Activated CD4-positive, alpha-beta T cell treated with anti-CD3 and anti-CD28 coated beads, Interleukin-2, amount 10 ng/mL, durations not matched to agents 7 days and 5 days (primary cell): ENCODE measurements around the gene SLC2A5. TPM values are rescaled to one million over a fixed set of nuclear protein-coding genes. Genes with fewer than 3 reads are reported as not detected.

ENCODE experiments used
- CTCF ChIA-PET: fragments of 350-600 bp; sonication (Branson Sonifier 250); formaldehyde crosslinking; loops from one replicate; lab custom pipeline; 2021; ENCODE audit warnings: antibody characterized with exemption; lab: Charles Lee
- POLR2A ChIA-PET: fragments of 350-600 bp; sonication (Branson Sonifier 250); formaldehyde crosslinking; loops from one replicate; lab custom pipeline; 2021; ENCODE audit warnings: antibody characterized with exemption; lab: Charles Lee
- DNase-seq: peaks from one replicate; pipeline ENCODE4 v3.0.0-alpha.2; 2020
- H3K27ac Mint-ChIP-seq: one replicate; pipeline ENCODE4 v1.8.0; 2021; ENCODE audit warnings: mild to moderate bottlenecking, moderate library complexity, mixed read lengths
- H3K27me3 Mint-ChIP-seq: one replicate; pipeline ENCODE4 v1.8.0; 2021; ENCODE audit warnings: mixed read lengths
- H3K36me3 Mint-ChIP-seq: one replicate; pipeline ENCODE4 v1.8.0; 2021; ENCODE audit warnings: low read depth, mixed read lengths
- H3K4me1 Mint-ChIP-seq: one replicate; pipeline ENCODE4 v1.8.0; 2021; ENCODE audit warnings: mixed read lengths
- H3K4me3 Mint-ChIP-seq: one replicate; pipeline ENCODE4 v1.8.0; 2021; ENCODE audit warnings: mild to moderate bottlenecking, moderate library complexity, mixed read lengths
- H3K9me3 Mint-ChIP-seq: one replicate; pipeline ENCODE4 v1.8.0; 2021; ENCODE audit warnings: mixed read lengths
- total RNA-seq, 2 experiments: library from RNA; stranded (reverse); gene quantifications; one replicate each; pipeline ENCODE4 v1.2.3, GENCODE V29; 2021

SLC2A5 gene
- total RNA-seq, 2 experiments from 2014 or later, result not detected

DNA sequence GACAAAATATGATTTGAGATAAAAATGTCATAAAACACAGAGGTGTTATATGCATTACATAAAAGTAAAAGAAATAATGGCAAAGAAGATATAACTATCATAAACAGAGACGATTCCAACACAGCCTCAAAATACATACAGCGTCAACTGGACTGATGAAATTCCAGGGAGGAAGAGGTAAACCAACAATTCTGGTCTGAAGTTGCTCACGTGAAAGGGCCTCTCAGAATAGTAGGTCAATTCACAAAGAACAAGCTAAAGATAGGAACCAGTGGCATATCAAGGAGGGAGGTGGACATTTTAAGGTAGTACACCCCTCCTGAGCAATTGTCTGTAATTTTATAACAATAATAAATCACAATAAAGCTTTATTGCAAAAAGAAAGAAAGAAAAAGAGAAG is 18.6 kb downstream of the SLC2A5 start:
- Mint-ChIP-seq H3K4me3 (no peak overlapping the region), H3K27me3 (peaks cover 26% of the 10 kb centered on the region), H3K4me1 (no peaks in the 10 kb centered on the region), H3K36me3 (no peaks in the 10 kb centered on the region), H3K9me3 (no peaks in the 10 kb centered on the region), H3K27ac (no peak overlapping the region)
- no peak for DNase-seq
- ChIA-PET CTCF (interaction anchor here (0.6 kb wide), 1 partner anchor 141 kb away, joined by 3 read pairs; no protein-coding TSS in a partner anchor), POLR2A (no interaction called here)

DNA sequence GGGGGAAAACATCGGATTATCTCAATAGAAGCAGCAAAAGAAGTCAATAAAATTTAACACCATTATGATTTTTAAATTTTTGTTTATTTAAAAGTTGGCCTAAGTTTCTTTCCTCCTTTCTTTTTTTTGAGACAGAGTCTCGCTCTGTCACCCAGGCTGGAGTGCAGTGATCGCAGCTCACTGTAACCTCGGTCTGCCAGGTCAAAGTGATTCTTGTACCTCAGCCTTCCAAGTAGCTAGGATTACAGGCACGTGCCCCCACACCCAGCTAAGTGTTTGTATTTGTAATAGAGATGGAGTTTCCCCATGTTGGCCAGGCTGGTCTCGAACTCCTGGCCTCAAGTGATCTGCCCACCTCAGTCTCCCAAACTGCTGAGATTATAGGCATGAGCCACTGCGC is 20.9 kb downstream of the SLC2A5 start:
- Mint-ChIP-seq H3K9me3 (no peaks in the 10 kb centered on the region), H3K36me3 (no peaks in the 10 kb centered on the region), H3K4me3 (no peak overlapping the region), H3K27ac (no peak overlapping the region), H3K27me3 (peaks cover 28% of the 10 kb centered on the region), H3K4me1 (no peaks in the 10 kb centered on the region)
- DNase-seq, result no peak
- CTCF ChIA-PET, result interaction anchor here (2.1 kb wide), 1 partner anchor 23 kb away, joined by 5 read pairs; no protein-coding TSS in a partner anchor
- POLR2A ChIA-PET, result no interaction called here

DNA sequence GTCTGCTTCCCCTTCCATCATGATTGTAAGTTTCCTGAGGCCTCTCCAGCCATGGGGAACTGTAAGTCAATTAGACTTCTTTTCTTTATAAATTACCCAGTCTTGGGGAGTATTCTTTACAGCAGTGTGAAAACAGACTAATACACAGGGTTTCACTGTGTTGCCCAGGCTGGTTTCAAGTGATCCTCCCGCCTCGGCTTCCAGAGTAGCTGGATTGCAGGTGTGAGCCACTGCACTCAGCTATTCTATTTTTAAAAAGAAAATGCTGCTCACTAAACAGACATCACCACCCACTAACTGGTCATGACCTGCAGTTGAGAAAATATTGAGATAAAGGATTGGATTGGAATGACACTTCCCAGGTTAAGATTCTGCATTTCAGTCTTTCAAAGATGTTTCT is 22.4 kb downstream of the SLC2A5 start:
- H3K4me1 Mint-ChIP-seq, result no peaks in the 10 kb centered on the region

DNA sequence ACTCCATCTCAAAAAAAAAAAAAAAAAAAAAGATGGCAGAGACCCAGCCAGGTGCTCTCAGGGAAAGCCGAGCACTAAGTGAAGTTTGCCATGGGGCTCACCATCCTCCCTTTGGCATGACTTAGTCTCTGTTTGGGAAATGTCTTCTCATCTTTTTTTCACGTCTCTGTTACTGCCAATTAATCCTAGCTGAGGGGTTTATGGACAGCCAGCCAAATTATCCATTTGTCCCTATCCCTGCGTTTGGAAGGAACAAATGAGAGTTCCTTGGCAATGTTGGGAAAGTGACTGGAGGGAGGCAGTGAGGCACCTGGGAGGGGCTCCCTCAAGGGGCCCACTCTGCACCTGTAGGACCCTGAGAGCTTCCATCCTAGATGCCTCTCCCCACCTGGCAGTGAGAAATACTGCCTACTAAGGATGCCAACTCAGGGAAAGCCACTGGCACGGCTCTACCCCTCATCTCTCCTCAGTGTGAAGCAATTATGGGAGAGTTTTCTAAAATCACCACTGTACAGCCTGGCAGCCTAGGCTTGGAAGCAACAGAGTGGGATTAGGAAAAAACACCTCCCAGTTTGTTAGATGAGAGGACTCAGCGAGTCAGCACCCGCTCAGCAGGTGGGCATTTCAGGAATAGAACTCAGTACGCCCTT is 23.4 kb downstream of the SLC2A5 start:
- POLR2A ChIA-PET, result interaction anchor here (0.6 kb wide), 1 partner anchor 64 kb away, joined by 3 read pairs; no protein-coding TSS in a partner anchor
- Mint-ChIP-seq H3K36me3 (no peaks in the 10 kb centered on the region), H3K27ac (no peak overlapping the region), H3K9me3 (no peaks in the 10 kb centered on the region), H3K27me3 (peaks cover 21% of the 10 kb centered on the region), H3K4me1 (no peaks in the 10 kb centered on the region), H3K4me3 (no peak overlapping the region)
- CTCF ChIA-PET, result no interaction called here
- no peak for DNase-seq

More for the DNA sequence above, 22.4 kb downstream of the SLC2A5 start:
- no peak overlapping the region for H3K27ac Mint-ChIP-seq
- no peak for DNase-seq
- CTCF ChIA-PET, result interaction anchor here (2.1 kb wide), 1 partner anchor 22 kb away, joined by 5 read pairs; no protein-coding TSS in a partner anchor
- H3K27me3 Mint-ChIP-seq, result peaks cover 24% of the 10 kb centered on the region
- POLR2A ChIA-PET, result no interaction called here
- no peaks in the 10 kb centered on the region for H3K36me3 Mint-ChIP-seq
- H3K4me3 Mint-ChIP-seq, result no peak overlapping the region
- no peaks in the 10 kb centered on the region for H3K9me3 Mint-ChIP-seq

DNA sequence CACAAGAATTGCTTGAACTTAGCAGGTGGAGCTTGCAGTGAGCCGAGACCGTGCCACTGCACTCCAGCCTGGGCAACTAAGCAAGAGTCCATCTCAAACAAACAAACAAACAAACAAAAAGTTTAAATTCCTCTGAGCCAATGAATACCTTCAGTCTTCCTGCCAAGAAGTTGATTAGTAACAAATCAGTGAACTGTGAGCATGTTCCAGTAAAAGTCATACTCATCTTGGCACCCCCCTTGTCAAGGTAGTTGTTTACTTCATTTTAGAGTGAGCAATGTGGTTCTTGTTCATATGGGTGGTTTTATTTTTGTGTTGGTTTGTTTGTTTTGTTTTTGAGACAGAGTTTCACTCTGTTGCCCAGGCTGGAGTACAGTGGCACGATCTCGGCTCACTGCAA is 25.2 kb downstream of the SLC2A5 start:
- CTCF ChIA-PET, result interaction anchor here (0.5 to 1.0 kb wide), 3 partner anchors 22 to 554 kb away, joined by 3 read pairs; no protein-coding TSS in a partner anchor

DNA sequence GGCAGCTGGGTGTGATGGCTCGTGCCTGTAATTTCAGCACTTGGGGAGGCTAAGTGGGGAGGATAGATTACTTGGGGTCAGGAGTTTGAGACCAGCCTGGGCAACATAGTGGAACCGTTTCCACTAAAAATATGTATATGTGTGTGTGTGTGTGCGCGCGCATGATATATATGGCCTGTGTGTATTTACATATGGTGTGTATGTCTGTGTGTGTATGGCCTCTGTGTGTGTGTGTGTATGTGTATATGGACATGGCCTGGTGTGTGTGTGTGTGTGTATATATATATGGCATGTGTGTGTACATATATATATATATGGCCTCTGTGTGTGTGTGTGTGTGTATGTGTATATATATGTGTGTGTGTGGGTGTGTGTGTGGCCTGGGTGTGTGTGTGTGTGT is 27.2 kb downstream of the SLC2A5 start:
- peaks cover 6% of the 10 kb centered on the region for H3K27me3 Mint-ChIP-seq
- no peak overlapping the region for H3K27ac Mint-ChIP-seq
- H3K4me3 Mint-ChIP-seq, result no peak overlapping the region
- ChIA-PET POLR2A (no interaction called here), CTCF (no interaction called here)
- no peaks in the 10 kb centered on the region for H3K36me3 Mint-ChIP-seq
- no peaks in the 10 kb centered on the region for H3K9me3 Mint-ChIP-seq
- DNase-seq, result no peak
- H3K4me1 Mint-ChIP-seq, result no peaks in the 10 kb centered on the region

More for the DNA sequence above, 25.2 kb downstream of the SLC2A5 start:
- no peak overlapping the region for H3K4me3 Mint-ChIP-seq
- H3K9me3 Mint-ChIP-seq, result no peaks in the 10 kb centered on the region
- POLR2A ChIA-PET, result no interaction called here
- peaks cover 10% of the 10 kb centered on the region for H3K27me3 Mint-ChIP-seq
- H3K27ac Mint-ChIP-seq, result no peak overlapping the region
- no peaks in the 10 kb centered on the region for H3K4me1 Mint-ChIP-seq
- H3K36me3 Mint-ChIP-seq, result no peaks in the 10 kb centered on the region
- DNase-seq, result no peak

DNA sequence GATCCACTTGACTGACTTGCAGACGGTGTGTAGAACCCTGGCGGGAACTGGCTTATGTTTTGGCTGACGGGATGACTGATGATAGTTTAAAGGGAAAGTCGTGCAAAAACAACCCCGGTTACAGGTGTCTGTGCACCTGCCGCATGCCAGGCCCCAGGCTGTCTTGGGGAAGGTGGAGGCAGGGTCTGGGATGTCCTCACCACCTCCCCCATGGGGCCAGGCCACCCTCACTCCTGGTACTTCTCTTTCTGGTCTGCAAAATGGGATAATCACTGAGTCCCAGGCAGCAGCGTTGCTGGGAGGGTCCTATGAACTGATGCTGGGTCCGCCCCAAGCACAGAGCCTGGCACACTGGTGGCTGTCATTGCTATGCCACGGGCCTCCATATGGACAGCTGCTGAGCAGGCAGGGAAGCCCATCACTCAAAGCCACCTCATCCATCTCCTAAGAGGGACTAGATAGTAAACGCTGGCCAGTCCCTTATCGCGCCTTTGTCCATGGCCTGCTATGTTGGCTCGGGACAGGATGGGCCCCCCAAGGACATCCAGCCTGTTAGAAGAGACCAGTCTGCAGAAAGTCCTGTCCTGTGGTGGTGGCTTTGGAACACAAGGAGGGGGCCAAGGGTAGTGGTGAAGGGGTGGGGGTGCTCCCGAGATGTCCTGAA is 28.2 kb downstream of the SLC2A5 start:
- Mint-ChIP-seq H3K36me3 (no peaks in the 10 kb centered on the region), H3K9me3 (no peaks in the 10 kb centered on the region), H3K4me1 (no peaks in the 10 kb centered on the region), H3K27ac (no peak overlapping the region), H3K27me3 (peaks cover 6% of the 10 kb centered on the region), H3K4me3 (no peak overlapping the region)
- DNase-seq, result no peak
- CTCF ChIA-PET, result no interaction called here
- POLR2A ChIA-PET, result no interaction called here

DNA sequence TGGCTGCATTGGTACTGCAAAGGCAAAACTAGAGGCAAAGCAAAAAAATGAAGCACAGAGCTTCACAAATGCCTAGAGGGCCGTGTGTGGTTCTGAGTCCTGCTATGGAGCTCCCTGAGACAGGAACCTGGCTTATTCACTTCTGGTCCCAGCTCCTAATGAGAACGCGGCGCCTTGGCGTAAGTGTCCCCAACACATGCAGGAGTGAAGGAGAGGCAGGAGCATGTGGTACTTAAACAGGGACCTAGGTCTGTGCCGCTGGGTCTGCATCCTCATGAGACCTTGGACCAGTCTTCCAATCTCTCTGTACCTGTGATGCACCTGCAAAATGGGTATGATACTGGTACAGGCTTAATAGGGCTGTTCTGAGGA is 28.8 kb downstream of the SLC2A5 start:
- Mint-ChIP-seq H3K27me3 (peaks cover 6% of the 10 kb centered on the region), H3K36me3 (no peaks in the 10 kb centered on the region), H3K4me3 (no peak overlapping the region), H3K27ac (no peak overlapping the region), H3K9me3 (peaks cover under 1% of the 10 kb centered on the region), H3K4me1 (no peaks in the 10 kb centered on the region)
- POLR2A ChIA-PET, result no interaction called here
- CTCF ChIA-PET, result interaction anchor here (0.5 to 0.8 kb wide), 3 partner anchors 12 to 70 kb away, joined by 3 to 5 read pairs (median 4); no protein-coding TSS in a partner anchor
- DNase-seq, result no peak

DNA sequence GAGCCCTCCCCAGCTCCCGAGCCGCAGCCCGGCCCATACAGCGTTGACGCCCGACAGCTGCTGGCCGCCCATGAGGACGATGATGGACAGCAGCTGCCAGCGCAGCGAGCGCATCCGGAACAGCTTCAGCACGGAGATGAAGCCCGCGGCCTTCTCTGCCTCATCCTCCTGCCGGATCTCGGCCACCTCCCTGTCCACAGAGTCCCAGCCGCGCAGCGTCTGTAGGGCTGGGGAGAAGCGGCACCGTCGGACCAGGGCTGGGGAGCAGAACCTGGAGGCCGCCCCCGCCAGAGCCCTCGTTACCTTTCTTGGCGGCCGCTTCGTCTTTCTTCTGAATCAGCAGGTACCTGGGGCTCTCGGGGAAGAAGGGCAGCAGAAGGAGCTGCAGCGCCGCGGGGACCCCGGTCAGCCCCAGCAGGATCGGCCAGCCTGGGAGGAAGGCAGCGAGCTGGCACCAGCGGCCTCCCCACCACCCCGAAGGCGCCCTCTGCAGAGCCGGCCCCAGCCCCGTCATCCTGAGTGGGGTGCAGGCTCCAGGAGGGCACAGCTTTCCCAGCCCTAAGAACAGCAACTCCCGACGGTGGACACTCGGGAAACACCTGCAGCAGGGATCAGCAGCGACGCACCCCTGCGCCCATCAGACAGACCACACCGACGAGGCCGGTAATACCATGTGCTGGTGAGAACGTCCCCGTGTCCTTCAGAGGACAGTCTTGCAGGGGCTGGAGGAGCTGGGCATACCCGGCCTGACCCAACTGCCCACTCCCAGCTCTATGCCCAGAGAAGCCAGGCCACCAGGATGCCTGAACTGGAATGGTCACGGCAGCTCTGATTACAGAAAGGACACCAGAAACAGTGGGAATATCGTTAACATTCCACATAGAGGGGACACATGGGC is 29.4 kb downstream of the SLC2A5 start:
- H3K9me3 Mint-ChIP-seq, result peaks cover 6% of the 10 kb centered on the region
- H3K4me1 Mint-ChIP-seq, result no peaks in the 10 kb centered on the region
- peaks cover 3% of the 10 kb centered on the region for H3K36me3 Mint-ChIP-seq
- ChIA-PET CTCF (interaction anchor here (0.5 to 0.8 kb wide), 4 partner anchors 12 to 139 kb away, joined by 3 to 5 read pairs (median 4); no protein-coding TSS in a partner anchor), POLR2A (no interaction called here)
- no peak for DNase-seq
- no peak overlapping the region for H3K27ac Mint-ChIP-seq
- H3K27me3 Mint-ChIP-seq, result peaks cover 7% of the 10 kb centered on the region
- H3K4me3 Mint-ChIP-seq, result no peak overlapping the region

DNA sequence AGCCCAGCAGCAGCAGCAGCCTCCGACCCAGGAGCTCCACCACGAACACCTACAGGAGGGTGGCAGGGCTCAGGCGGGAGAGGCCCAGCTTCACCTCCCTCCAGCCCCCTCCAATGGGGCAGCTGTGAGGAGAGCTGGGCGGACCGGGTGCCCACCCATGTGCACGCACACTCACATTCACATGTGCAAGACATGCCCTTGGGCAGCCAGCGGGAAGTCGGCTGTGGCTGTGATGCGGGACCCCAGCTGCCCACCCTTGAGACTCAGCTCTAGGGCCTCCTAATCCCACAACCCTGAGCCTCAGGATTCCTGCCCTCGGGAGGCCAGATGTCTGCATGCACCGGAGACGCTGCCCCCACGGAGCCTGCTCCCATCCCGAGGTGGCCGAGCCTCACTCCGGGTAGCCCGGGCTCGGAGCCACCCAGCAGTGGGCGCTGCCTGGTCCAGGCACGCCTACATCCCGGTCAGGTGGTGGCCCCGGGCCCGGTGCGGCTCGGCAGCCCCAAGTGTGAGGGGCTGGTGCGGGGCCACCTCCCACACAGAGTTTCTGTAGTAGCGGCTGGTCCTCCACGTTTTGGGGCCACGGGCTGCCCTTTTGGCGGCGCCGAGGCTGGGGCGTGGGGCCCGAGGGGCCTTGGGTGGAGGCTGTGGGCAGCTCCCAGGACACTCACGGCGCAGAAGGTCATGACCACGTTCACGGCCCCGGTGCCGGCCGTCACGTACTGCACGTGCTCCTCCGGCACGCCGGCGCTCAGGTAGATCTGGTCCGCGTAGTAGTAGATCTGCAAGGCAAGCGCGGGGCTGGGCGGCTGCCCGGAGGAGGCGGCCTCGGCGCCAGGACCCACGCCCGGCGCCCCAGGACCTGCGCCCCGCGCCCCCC is 30.3 kb downstream of the SLC2A5 start:
- ChIA-PET POLR2A (no interaction called here), CTCF (interaction anchor here (0.6 to 1.4 kb wide), 4 partner anchors 25 to 136 kb away, joined by 3 to 4 read pairs (median 4); no protein-coding TSS in a partner anchor)
- DNase-seq, result no peak
- no peaks in the 10 kb centered on the region for H3K4me1 Mint-ChIP-seq
- no peak overlapping the region for H3K4me3 Mint-ChIP-seq
- H3K27me3 Mint-ChIP-seq, result peaks cover 5% of the 10 kb centered on the region
- H3K9me3 Mint-ChIP-seq, result peaks cover 15% of the 10 kb centered on the region
- H3K36me3 Mint-ChIP-seq, result peaks cover 3% of the 10 kb centered on the region
- H3K27ac Mint-ChIP-seq, result no peak overlapping the region

DNA sequence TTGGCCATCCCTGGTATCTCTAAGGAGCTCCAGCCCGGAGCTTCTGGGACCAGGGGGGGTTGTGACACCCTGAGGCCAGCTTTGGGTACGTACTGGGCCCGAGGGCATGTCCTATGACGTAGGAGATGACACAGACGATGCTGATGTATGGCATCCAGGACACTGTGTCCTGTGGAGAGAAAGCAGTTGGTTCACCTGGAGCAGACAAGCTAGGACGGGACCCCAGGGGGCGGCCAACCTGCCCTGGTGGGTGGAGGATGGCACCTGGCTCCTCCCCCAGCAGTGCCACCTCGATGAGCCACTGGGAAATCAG is 31.1 kb downstream of the SLC2A5 start:
- no peak for DNase-seq
- H3K36me3 Mint-ChIP-seq, result peaks cover 3% of the 10 kb centered on the region
- no peak overlapping the region for H3K4me3 Mint-ChIP-seq
- CTCF ChIA-PET, result interaction anchor here (1.2 to 1.4 kb wide), 3 partner anchors 26 to 120 kb away, joined by 3 to 4 read pairs (median 4); no protein-coding TSS in a partner anchor
- POLR2A ChIA-PET, result no interaction called here
- H3K27me3 Mint-ChIP-seq, result peaks cover 5% of the 10 kb centered on the region
- no peak overlapping the region for H3K27ac Mint-ChIP-seq
- no peaks in the 10 kb centered on the region for H3K4me1 Mint-ChIP-seq
- H3K9me3 Mint-ChIP-seq, result peaks cover 17% of the 10 kb centered on the region
